T-helper 17 cell (primary cell): ENCODE results near the gene SP110. TPM values are rescaled to one million over a fixed set of nuclear protein-coding genes. Genes with fewer than 3 reads are reported as not detected.
"Not testable (repeated sequence)": the region's sequence is repeated elsewhere in the genome, so short reads cannot be mapped to it uniquely, and the experiment has no call there.

Source experiments
- ATAC-seq: fragments of 150-1000 bp; cut with Tn5 transposase; 2 replicates; pipeline ENCODE4 v1.10.0; 2021; ENCODE audit warnings: mild to moderate bottlenecking, moderate library complexity
- DNase-seq, 3 donors: peaks; one replicate each; pipeline versions ENCODE4 v3.0.0 to v3.0.0-alpha.2; 2020 to 2021
- H3K9me3 ChIP-seq: one replicate; pipeline ENCODE4 v1.7.0; 2013; ENCODE audit warnings: low read length, mild to moderate bottlenecking; ENCODE audit not compliant: control insufficient read depth, poor library complexity, severe bottlenecking
- H3K27ac Mint-ChIP-seq: one replicate; pipeline ENCODE4 v1.8.0; 2022; ENCODE audit warnings: mild to moderate bottlenecking, moderate library complexity, mixed read lengths
- H3K27me3 Mint-ChIP-seq: one replicate; pipeline ENCODE4 v1.8.0; 2022; ENCODE audit warnings: mixed read lengths
- H3K36me3 Mint-ChIP-seq: one replicate; pipeline ENCODE4 v1.8.0; 2022; ENCODE audit warnings: low read depth, mixed read lengths
- H3K4me1 Mint-ChIP-seq: one replicate; pipeline ENCODE4 v1.8.0; 2022; ENCODE audit warnings: mild to moderate bottlenecking, mixed read lengths
- H3K4me3 Mint-ChIP-seq: one replicate; pipeline ENCODE4 v1.8.0; 2022; ENCODE audit warnings: mild to moderate bottlenecking, moderate library complexity, mixed read lengths
- total RNA-seq, 4 donors: library from RNA in 2 of 4; stranded (reverse) in 2 of 4; gene quantifications; one replicate each; pipeline ENCODE4 v1.2.3 and lab custom pipeline; 2022 to 2026

SP110 gene
- total RNA-seq, 2 donors from 2014 or later: 72.5 to 77.1 TPM

- Mint-ChIP-seq H3K27me3 (no peaks in the 10 kb centered on the region), H3K36me3 (peaks cover 20% of the 10 kb centered on the region), H3K27ac (peak overlapping the region; percentile 84), H3K4me1 (peaks cover 26% of the 10 kb centered on the region), H3K4me3 (no peak overlapping the region)
- H3K9me3 ChIP-seq: no peaks in the 10 kb centered on the region
- ATAC-seq (no peak), DNase-seq (no peak)
Measured at GRCh38 chr2:230234845-230235244, 15.1 kb upstream of the SP110 start.

- peaks cover 28% of the 10 kb centered on the region for H3K4me1 Mint-ChIP-seq
- H3K9me3 ChIP-seq: no peaks in the 10 kb centered on the region
- no peak for DNase-seq
- no peaks in the 10 kb centered on the region for H3K27me3 Mint-ChIP-seq
- no peak overlapping the region for H3K4me3 Mint-ChIP-seq
- no peak for ATAC-seq
- peak overlapping the region; percentile 84 for H3K27ac Mint-ChIP-seq
- peaks cover 20% of the 10 kb centered on the region for H3K36me3 Mint-ChIP-seq
Measured at GRCh38 chr2:230234122-230234722, 14.4 kb upstream of the SP110 start.

GRCh38 chr2:230231251-230231650, 11.5 kb upstream of the SP110 start:
- peaks cover 45% of the 10 kb centered on the region for H3K4me1 Mint-ChIP-seq
- DNase-seq: no peak
- no peak for ATAC-seq
- peak overlapping the region; percentile 93 for H3K27ac Mint-ChIP-seq
- no peaks in the 10 kb centered on the region for H3K9me3 ChIP-seq
- peaks cover 7% of the 10 kb centered on the region for H3K36me3 Mint-ChIP-seq
- no peaks in the 10 kb centered on the region for H3K27me3 Mint-ChIP-seq
- peak overlapping the region; percentile 53 for H3K4me3 Mint-ChIP-seq

GRCh38 chr2:230230496-230231200, 10.9 kb upstream of the SP110 start:
- Mint-ChIP-seq H3K27me3 (no peaks in the 10 kb centered on the region), H3K4me3 (peak overlapping the region; percentile 53), H3K36me3 (peaks cover 7% of the 10 kb centered on the region), H3K4me1 (peaks cover 51% of the 10 kb centered on the region), H3K27ac (peak overlapping the region; percentile 93)
- no peak for DNase-seq
- ATAC-seq: no peak
- no peaks in the 10 kb centered on the region for H3K9me3 ChIP-seq

GRCh38 chr2:230230087-230230486, 10.3 kb upstream of the SP110 start:
- peaks cover 55% of the 10 kb centered on the region for H3K4me1 Mint-ChIP-seq
- peak overlapping the region; percentile 1 for H3K4me3 Mint-ChIP-seq
- DNase-seq: no peak
- H3K27me3 Mint-ChIP-seq: no peaks in the 10 kb centered on the region
- peak overlapping the region; percentile 93 for H3K27ac Mint-ChIP-seq
- no peak for ATAC-seq
- H3K36me3 Mint-ChIP-seq: peaks cover 7% of the 10 kb centered on the region
- H3K9me3 ChIP-seq: no peaks in the 10 kb centered on the region

- DNase-seq (no peak), ATAC-seq (no peak)
- Mint-ChIP-seq H3K4me1 (peaks cover 59% of the 10 kb centered on the region), H3K4me3 (peak overlapping the region; percentile 84), H3K27me3 (no peaks in the 10 kb centered on the region), H3K36me3 (peaks cover 7% of the 10 kb centered on the region), H3K27ac (peak overlapping the region; percentile 93)
- no peaks in the 10 kb centered on the region for H3K9me3 ChIP-seq
Measured at GRCh38 chr2:230227216-230227615, 7.4 kb upstream of the SP110 start.

- no peak for DNase-seq
- Mint-ChIP-seq H3K36me3 (peaks cover 4% of the 10 kb centered on the region), H3K4me1 (peaks cover 60% of the 10 kb centered on the region), H3K27ac (peak overlapping the region; percentile 99), H3K4me3 (peak overlapping the region; percentile 94), H3K27me3 (no peaks in the 10 kb centered on the region)
- peak; percentile 49 for ATAC-seq
- no peaks in the 10 kb centered on the region for H3K9me3 ChIP-seq
Measured at GRCh38 chr2:230226051-230226551, 6.3 kb upstream of the SP110 start.

- H3K9me3 ChIP-seq: no peaks in the 10 kb centered on the region
- peak; percentile 93 for ATAC-seq
- peak within 1 kb of the TSS; percentile 94 for H3K4me3 Mint-ChIP-seq
- H3K4me1 Mint-ChIP-seq: peaks cover 55% of the 10 kb centered on the region
- no peaks in the 10 kb centered on the region for H3K36me3 Mint-ChIP-seq
- no peaks in the 10 kb centered on the region for H3K27me3 Mint-ChIP-seq
- H3K27ac Mint-ChIP-seq: peak within 1 kb of the TSS; percentile 99
- DNase-seq: peak; percentile 52 to 67 (median 60)
Measured at GRCh38 chr2:230225486-230225885, 5.7 kb upstream of the SP110 start, which contains the start of gene SP140. SP140 (plus strand) TSS chr2:230225736; CDS start chr2:230225845, 109 bp downstream.

GRCh38 chr2:230224458-230224857, 4.7 kb upstream of the SP110 start:
- Mint-ChIP-seq H3K27ac (peak overlapping the region; percentile 99), H3K4me3 (no peak overlapping the region), H3K36me3 (peaks cover 2% of the 10 kb centered on the region), H3K4me1 (peaks cover 60% of the 10 kb centered on the region), H3K27me3 (no peaks in the 10 kb centered on the region)
- H3K9me3 ChIP-seq: no peaks in the 10 kb centered on the region
- DNase-seq (no peak), ATAC-seq (no peak)

GRCh38 chr2:230222829-230223228, 3.0 kb upstream of the SP110 start:
- not testable (repeated sequence) for DNase-seq, H3K9me3 ChIP-seq, H3K27ac Mint-ChIP-seq, ATAC-seq, H3K4me3 Mint-ChIP-seq, H3K36me3 Mint-ChIP-seq, H3K27me3 Mint-ChIP-seq
- H3K4me1 Mint-ChIP-seq: peaks cover 60% of the 10 kb centered on the region

GRCh38 chr2:230221493-230221892, 1.7 kb upstream of the SP110 start:
- no peaks in the 10 kb centered on the region for H3K9me3 ChIP-seq
- DNase-seq (no peak), ATAC-seq (no peak)
- H3K4me1 Mint-ChIP-seq: peaks cover 59% of the 10 kb centered on the region
- H3K4me3 Mint-ChIP-seq: no peak overlapping the region
- no peaks in the 10 kb centered on the region for H3K27me3 Mint-ChIP-seq
- H3K36me3 Mint-ChIP-seq: peaks cover 5% of the 10 kb centered on the region
- H3K27ac Mint-ChIP-seq: no peak overlapping the region

- H3K4me3 Mint-ChIP-seq: peak overlapping the region; percentile 98
- H3K27me3 Mint-ChIP-seq: no peaks in the 10 kb centered on the region
- DNase-seq (no peak), ATAC-seq (no peak)
- peak overlapping the region; percentile 97 for H3K27ac Mint-ChIP-seq
- no peaks in the 10 kb centered on the region for H3K9me3 ChIP-seq
- peaks cover 55% of the 10 kb centered on the region for H3K4me1 Mint-ChIP-seq
- peaks cover 8% of the 10 kb centered on the region for H3K36me3 Mint-ChIP-seq
Measured at GRCh38 chr2:230220347-230220969, 674 bp upstream of the SP110 start.

- peaks cover 19% of the 10 kb centered on the region for H3K36me3 Mint-ChIP-seq
- H3K9me3 ChIP-seq: no peaks in the 10 kb centered on the region
- peak overlapping the region; percentile 97 for H3K27ac Mint-ChIP-seq
- no peak for DNase-seq
- no peaks in the 10 kb centered on the region for H3K27me3 Mint-ChIP-seq
- ATAC-seq: peak; percentile 36
- H3K4me1 Mint-ChIP-seq: peaks cover 51% of the 10 kb centered on the region
- peak overlapping the region; percentile 92 for H3K4me3 Mint-ChIP-seq
Measured at GRCh38 chr2:230218421-230218820, 1.4 kb downstream of the SP110 start.
